Mucosa of stomach (tissue), 1 donor: ENCODE results near the gene TNN.

Source experiments
- H3K27me3 ChIP-seq: one replicate; pipeline ENCODE4 v1.7.0; 2013; ENCODE audit warnings: mild to moderate bottlenecking, low read length; ENCODE audit not compliant: control insufficient read depth, insufficient read depth
- H3K36me3 ChIP-seq: one replicate; pipeline ENCODE4 v1.7.0; 2013; ENCODE audit warnings: low read length; ENCODE audit not compliant: control insufficient read depth, insufficient read depth
- H3K4me1 ChIP-seq: one replicate; pipeline ENCODE4 v1.7.0; 2013; ENCODE audit warnings: mild to moderate bottlenecking, low read length; ENCODE audit not compliant: control insufficient read depth, insufficient read depth
- H3K4me3 ChIP-seq: one replicate; pipeline ENCODE4 v1.7.0; 2013; ENCODE audit warnings: low read length
- H3K9ac ChIP-seq: one replicate; pipeline ENCODE4 v1.7.0; 2013; ENCODE audit warnings: mild to moderate bottlenecking, low read length, moderate library complexity
- H3K9me3 ChIP-seq: one replicate; pipeline ENCODE4 v1.7.0; 2013; ENCODE audit warnings: mild to moderate bottlenecking, low read length, moderate library complexity; ENCODE audit not compliant: control insufficient read depth
- donor health status: Pancreatic carcinoma.

Gene TNN

GRCh38 chr1:175072099-175072951, 4.7 kb downstream of the TNN start:
- no peaks in the 10 kb centered on the region for H3K9me3 ChIP-seq
- H3K27me3 ChIP-seq: no peaks in the 10 kb centered on the region
- no peak overlapping the region for H3K4me3 ChIP-seq
- no peak overlapping the region for H3K9ac ChIP-seq
- H3K36me3 ChIP-seq: no peaks in the 10 kb centered on the region
- no peaks in the 10 kb centered on the region for H3K4me1 ChIP-seq

GRCh38 chr1:175073061-175073460, 5.4 kb downstream of the TNN start:
- H3K4me1 ChIP-seq: no peaks in the 10 kb centered on the region
- H3K4me3 ChIP-seq: no peak overlapping the region

GRCh38 chr1:175073633-175074032, 6.0 kb downstream of the TNN start:
- H3K4me1 ChIP-seq: no peaks in the 10 kb centered on the region
- H3K9ac ChIP-seq: no peak overlapping the region
- no peak overlapping the region for H3K4me3 ChIP-seq
- no peaks in the 10 kb centered on the region for H3K9me3 ChIP-seq
- H3K36me3 ChIP-seq: no peaks in the 10 kb centered on the region
- H3K27me3 ChIP-seq: no peaks in the 10 kb centered on the region

More at GRCh38 chr1:175073061-175073460, 5.4 kb downstream of the TNN start:
- H3K27me3 ChIP-seq: no peaks in the 10 kb centered on the region
- H3K36me3 ChIP-seq: no peaks in the 10 kb centered on the region
- H3K9ac ChIP-seq: no peak overlapping the region
- no peaks in the 10 kb centered on the region for H3K9me3 ChIP-seq

- Histone ChIP-seq H3K36me3 (no peaks in the 10 kb centered on the region), H3K4me3 (no peak overlapping the region), H3K9ac (no peak overlapping the region), H3K27me3 (no peaks in the 10 kb centered on the region), H3K4me1 (no peaks in the 10 kb centered on the region), H3K9me3 (no peaks in the 10 kb centered on the region)
Observed at GRCh38 chr1:175075572-175076568, 8.2 kb downstream of the TNN start.

GRCh38 chr1:175077356-175078030, 9.9 kb downstream of the TNN start:
- H3K36me3 ChIP-seq: no peaks in the 10 kb centered on the region
- no peaks in the 10 kb centered on the region for H3K27me3 ChIP-seq
- H3K9ac ChIP-seq: no peak overlapping the region
- H3K4me1 ChIP-seq: no peaks in the 10 kb centered on the region
- H3K9me3 ChIP-seq: no peaks in the 10 kb centered on the region
- no peak overlapping the region for H3K4me3 ChIP-seq

- H3K36me3 ChIP-seq: no peaks in the 10 kb centered on the region
- H3K9me3 ChIP-seq: no peaks in the 10 kb centered on the region
- no peaks in the 10 kb centered on the region for H3K4me1 ChIP-seq
- no peak overlapping the region for H3K9ac ChIP-seq
- no peaks in the 10 kb centered on the region for H3K27me3 ChIP-seq
- H3K4me3 ChIP-seq: no peak overlapping the region
Observed at GRCh38 chr1:175078629-175079028, 11.0 kb downstream of the TNN start.

- Histone ChIP-seq H3K9me3 (no peaks in the 10 kb centered on the region), H3K4me1 (no peaks in the 10 kb centered on the region), H3K27me3 (no peaks in the 10 kb centered on the region), H3K4me3 (no peak overlapping the region), H3K9ac (no peak overlapping the region), H3K36me3 (no peaks in the 10 kb centered on the region)
Observed at GRCh38 chr1:175079338-175079737, 11.7 kb downstream of the TNN start.

- Histone ChIP-seq H3K4me3 (no peak overlapping the region), H3K27me3 (no peaks in the 10 kb centered on the region), H3K4me1 (no peaks in the 10 kb centered on the region), H3K9ac (no peak overlapping the region), H3K9me3 (no peaks in the 10 kb centered on the region), H3K36me3 (no peaks in the 10 kb centered on the region)
Observed at GRCh38 chr1:175080030-175080429, 12.4 kb downstream of the TNN start.

GRCh38 chr1:175081983-175082382, 14.3 kb downstream of the TNN start:
- no peak overlapping the region for H3K4me3 ChIP-seq
- H3K9ac ChIP-seq: no peak overlapping the region
- no peaks in the 10 kb centered on the region for H3K4me1 ChIP-seq

GRCh38 chr1:175088525-175088951, 20.9 kb downstream of the TNN start:
- H3K4me3 ChIP-seq: no peak overlapping the region
- no peaks in the 10 kb centered on the region for H3K27me3 ChIP-seq
- H3K4me1 ChIP-seq: no peaks in the 10 kb centered on the region
- H3K9me3 ChIP-seq: no peaks in the 10 kb centered on the region
- H3K9ac ChIP-seq: no peak overlapping the region
- H3K36me3 ChIP-seq: no peaks in the 10 kb centered on the region

More at GRCh38 chr1:175081983-175082382, 14.3 kb downstream of the TNN start:
- no peaks in the 10 kb centered on the region for H3K36me3 ChIP-seq
- no peaks in the 10 kb centered on the region for H3K27me3 ChIP-seq
- H3K9me3 ChIP-seq: no peaks in the 10 kb centered on the region

- Histone ChIP-seq H3K9ac (no peak overlapping the region), H3K36me3 (no peaks in the 10 kb centered on the region), H3K9me3 (no peaks in the 10 kb centered on the region), H3K4me3 (no peak overlapping the region), H3K4me1 (no peaks in the 10 kb centered on the region), H3K27me3 (no peaks in the 10 kb centered on the region)
Observed at GRCh38 chr1:175089136-175089718, 21.6 kb downstream of the TNN start.
